ENCODE data around the gene STARD5.

Gene STARD5

GRCh38 chr15:81273200-81273599 is 50.7 kb downstream of the STARD5 start:
- DNase-seq, result no peak

- DNase-seq, result no peak
Observed at GRCh38 chr15:81271761-81272644, 51.9 kb downstream of the STARD5 start.

GRCh38 chr15:81270781-81271491 is 53.0 kb downstream of the STARD5 start:
- peak; percentile 84 for DNase-seq

- no peak for DNase-seq
Observed at GRCh38 chr15:81270188-81270587, 53.8 kb downstream of the STARD5 start.

- no peak for DNase-seq
Observed at GRCh38 chr15:81268881-81269601, 54.9 kb downstream of the STARD5 start.

- no peak for DNase-seq
Observed at GRCh38 chr15:81268340-81268739, 55.6 kb downstream of the STARD5 start.

GRCh38 chr15:81265944-81266775 is 57.8 kb downstream of the STARD5 start:
- DNase-seq, result peak; percentile 81

GRCh38 chr15:81265256-81265943 is 58.5 kb downstream of the STARD5 start:
- DNase-seq, result no peak

- DNase-seq, result no peak
Observed at GRCh38 chr15:81264072-81264857, 59.7 kb downstream of the STARD5 start.

GRCh38 chr15:81263477-81263876 is 60.5 kb downstream of the STARD5 start:
- no peak for DNase-seq

GRCh38 chr15:81261172-81261811 is 62.6 kb downstream of the STARD5 start:
- no peak for DNase-seq

- DNase-seq, result no peak
Observed at GRCh38 chr15:81259760-81260298, 64.1 kb downstream of the STARD5 start.
